ENCODE measurements around the gene MAGI2.

- TF ChIP-seq POLR2A (IDR thresholded peaks at IDR 0.05) (no peak), CTCF (IDR thresholded peaks at IDR 0.05) (no peak)
Measured at GRCh38 chr7:78007231-78007630, 1446.2 kb downstream of the MAGI2 start.

Measured in body of pancreas (tissue), 4 donors.